Central memory CD4-positive, alpha-beta T cell (primary cell): ENCODE data around the gene ADCY9.
"Not testable (repeated sequence)": the region's sequence is repeated elsewhere in the genome, so short reads cannot be mapped to it uniquely, and the experiment has no call there.

Experiments used
- DNase-seq: peaks from one replicate; pipeline ENCODE4 v3.0.0; 2022

ADCY9 gene

GRCh38 chr16:4067262-4068001, 48.8 kb downstream of the ADCY9 start:
- no peak for DNase-seq

GRCh38 chr16:4064950-4065352, 51.3 kb downstream of the ADCY9 start:
- DNase-seq, result peak; percentile 40

DNA sequence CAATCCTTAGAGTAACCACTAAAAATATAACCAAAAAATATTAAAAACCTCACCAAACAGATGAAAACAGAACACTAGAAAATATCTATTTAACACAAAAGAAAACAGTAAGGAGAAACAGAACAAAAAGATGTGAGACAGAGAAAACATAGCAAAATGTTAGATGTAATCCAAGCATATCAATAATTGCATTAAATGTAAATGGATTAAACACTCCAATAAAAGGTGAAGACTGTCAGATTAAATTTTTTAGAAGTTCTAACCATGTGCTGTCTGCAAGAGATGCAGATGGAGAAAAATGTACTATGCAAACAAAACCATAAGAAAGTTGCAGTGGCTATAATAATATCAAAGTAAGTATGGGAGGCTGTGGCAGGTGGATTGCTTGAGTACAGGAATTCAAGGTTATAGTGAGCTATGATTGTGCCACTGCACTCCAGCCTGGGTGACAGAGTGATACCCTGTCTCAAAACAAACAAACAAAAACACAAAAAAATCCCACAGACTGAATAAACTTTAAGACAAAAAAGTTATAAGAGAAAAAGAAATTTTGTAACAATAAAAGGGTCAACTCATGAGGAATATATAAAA, 53.9 kb downstream of the ADCY9 start:
- DNase-seq, result no peak

DNA sequence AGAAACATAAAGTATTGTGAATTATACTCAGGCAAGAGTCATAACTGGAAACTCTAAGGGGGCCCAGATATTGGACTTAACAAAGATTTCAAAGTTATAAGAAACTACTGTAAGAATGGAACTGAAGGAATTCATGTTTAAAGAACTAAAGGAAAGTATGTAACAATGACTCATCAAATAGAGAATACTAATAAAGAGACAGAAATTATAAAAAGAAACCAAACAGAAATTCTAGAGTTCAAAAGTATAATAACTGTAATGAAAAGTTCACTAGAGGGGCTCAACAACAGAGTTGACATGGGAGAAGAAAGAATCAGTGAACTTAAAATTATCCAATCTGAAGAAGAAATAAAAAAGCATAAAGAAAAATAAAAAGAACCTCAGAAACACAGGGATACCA, 55.4 kb downstream of the ADCY9 start:
- DNase-seq, result no peak

DNA sequence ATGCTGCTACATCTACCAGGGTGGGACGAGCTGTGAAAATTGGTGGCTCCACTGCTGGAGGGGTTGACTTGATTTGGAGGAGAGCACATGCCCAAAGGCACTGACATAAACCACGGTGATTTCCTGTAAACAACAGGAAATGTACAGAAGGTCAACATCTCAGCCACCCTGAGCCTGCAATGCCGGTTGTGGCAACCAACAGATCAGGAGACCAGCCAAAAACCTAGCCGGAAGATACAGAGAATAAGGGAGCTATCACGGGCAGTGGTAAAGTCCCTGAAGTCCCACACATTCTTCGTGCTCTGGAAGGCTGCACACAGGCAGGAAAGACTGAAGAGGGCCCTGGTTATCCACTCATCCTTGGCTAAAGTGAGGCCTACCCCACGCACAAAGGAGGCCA, 56.2 kb downstream of the ADCY9 start:
- no peak for DNase-seq

DNA sequence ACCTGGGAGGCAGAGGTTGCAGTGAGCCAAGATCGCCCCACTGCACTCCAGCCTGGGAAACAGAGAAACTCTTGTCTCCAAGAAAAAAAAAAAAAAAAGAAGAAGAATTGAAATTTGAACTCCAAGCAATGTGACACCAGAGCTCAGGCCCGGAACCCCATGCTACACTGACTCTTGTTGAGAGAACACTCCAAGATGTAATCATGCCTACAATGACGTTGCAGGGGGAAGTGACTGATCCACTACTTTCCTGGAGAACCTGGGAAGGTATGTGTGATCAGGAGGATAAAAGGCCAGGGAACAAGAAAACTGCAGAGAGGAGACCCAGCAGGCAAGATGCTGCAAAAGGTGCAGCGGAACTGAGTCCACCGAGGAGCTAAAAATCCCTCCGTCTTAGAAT, 57.9 kb downstream of the ADCY9 start:
- no peak for DNase-seq

- DNase-seq, result no peak
Measured at GRCh38 chr16:4057439-4057877, 58.8 kb downstream of the ADCY9 start.

DNA sequence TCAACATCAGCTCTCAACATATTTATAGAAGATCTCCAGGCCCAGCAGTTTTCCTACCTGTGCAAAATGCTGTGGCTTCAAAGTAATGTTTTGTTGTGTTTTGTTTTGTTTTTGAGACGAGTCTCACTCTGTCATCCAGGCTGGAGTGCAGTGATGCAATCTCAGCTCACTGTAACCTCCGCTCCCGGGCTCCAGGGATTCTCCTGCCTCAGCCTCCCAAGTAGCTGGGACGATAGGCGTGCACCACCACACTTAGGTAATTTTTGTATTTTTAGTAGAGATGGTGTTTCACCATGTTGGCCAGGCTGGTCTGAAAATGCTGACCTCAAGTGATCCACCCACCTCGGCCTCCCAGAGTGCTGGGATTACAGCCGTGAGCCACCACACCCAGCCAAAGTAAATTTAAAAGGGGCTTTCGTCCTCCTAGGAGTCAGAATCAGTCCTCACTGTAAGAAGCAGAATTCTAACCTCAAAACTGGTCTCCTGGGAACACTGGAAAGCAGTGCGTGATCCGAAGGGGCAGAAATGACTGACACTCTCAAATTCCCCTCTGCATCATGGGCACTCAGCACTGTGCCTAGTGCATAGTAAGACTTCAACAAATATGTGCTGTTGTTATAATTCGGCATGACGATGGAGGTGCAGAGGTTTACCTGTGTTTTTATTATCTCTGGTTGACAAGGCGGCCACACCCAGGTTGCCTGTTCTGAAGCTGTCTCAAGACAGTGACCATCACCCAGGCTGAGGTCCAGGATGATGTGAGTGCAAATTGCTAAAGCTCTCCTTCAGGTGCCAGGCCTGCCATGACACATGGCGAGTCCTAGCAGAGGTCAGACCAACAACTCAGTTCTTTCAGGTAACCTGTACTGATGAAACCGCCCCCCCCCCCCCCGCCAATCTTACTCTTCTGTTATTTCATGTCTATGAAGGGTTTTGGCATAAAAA, 59.8 kb downstream of the ADCY9 start:
- DNase-seq, result no peak

GRCh38 chr16:4055748-4056147, 60.5 kb downstream of the ADCY9 start:
- no peak for DNase-seq

DNA sequence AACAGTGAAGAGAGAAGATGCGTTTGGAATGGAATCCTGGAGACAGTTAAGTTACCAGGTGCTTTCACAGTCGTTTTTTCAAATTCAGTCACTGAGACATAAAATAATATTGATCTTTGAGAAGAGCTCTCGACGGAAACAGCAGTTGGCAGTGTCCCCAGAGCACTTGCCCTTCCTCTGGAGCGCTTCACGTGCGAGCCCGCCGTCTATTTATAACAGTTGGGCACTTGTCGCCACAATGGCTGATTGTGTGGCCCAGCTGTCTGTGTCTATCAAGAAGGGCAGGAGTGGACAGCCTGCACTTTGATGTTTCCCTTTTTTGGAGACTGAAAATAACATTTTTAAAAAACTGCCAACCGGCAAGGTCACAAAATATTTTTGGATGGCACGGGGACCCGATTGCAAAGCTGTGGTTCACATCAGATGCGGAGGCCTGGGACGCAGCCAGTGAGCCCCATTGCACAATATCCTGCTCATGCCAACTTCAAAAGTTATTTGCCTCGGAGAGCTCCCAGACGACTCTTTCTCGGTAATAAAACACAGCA, 62.9 kb downstream of the ADCY9 start:
- DNase-seq, result no peak

GRCh38 chr16:4052801-4053293, 63.4 kb downstream of the ADCY9 start:
- no peak for DNase-seq

GRCh38 chr16:4052096-4052495, 64.1 kb downstream of the ADCY9 start:
- DNase-seq, result no peak

- DNase-seq, result no peak
Measured at GRCh38 chr16:4051591-4051990, 64.7 kb downstream of the ADCY9 start.

DNA sequence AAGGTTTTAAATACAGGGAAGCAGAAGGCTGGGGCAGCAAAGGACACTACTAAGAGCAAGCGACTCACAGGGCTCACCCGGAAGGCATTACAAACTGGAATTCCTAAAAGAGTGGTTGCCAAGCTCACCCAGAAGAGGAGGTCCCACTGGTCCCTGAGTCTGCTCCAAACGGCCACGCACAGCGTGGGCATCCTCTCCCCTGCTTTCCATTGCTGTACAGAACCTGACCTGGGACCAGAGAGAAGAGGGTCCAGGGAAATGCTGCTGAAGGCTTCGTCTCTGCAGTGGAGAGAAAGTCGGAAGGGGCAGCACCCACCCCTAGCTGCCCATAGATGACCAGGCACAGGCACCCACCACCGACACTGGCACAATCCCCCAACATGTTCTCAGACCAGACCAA, 67.2 kb downstream of the ADCY9 start:
- no peak for DNase-seq

DNA sequence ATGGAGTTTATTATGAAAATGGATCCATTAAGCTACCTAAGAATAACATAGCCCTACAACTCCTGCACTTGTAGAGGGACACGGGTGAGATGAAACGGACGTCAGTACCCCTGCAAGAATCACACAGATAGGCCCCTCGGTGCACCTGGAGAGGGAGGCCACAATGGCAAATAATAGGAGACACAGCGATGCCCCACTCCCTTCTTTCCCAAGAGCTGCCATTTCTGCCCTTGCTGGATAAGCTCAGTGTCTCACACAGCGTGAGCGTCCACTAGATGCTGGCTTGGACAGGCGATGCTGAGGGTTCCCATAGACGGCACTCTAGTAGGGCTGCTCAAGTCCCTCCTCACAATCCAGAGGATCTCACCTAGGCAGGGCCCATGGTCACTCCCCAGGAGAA, 67.8 kb downstream of the ADCY9 start:
- DNase-seq, result no peak

DNA sequence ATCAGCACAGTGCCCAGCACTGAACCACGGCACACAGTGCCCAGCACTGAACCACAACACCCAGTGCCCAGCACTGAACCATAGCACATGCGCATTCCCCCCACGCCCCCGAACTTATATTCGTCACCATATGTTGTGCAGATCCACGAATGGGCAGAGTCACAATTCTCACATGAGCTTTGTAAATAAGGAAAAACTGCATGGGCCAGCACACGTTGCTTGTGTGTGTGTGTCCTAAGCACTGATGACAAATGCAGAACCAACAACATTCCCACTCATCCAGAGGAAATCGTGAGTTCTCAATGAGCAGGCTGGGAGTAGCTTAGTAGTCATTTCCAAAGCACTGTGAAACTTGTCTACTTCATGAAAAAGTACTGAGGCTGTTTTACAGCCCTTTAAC, 70.0 kb downstream of the ADCY9 start:
- no peak for DNase-seq

DNA sequence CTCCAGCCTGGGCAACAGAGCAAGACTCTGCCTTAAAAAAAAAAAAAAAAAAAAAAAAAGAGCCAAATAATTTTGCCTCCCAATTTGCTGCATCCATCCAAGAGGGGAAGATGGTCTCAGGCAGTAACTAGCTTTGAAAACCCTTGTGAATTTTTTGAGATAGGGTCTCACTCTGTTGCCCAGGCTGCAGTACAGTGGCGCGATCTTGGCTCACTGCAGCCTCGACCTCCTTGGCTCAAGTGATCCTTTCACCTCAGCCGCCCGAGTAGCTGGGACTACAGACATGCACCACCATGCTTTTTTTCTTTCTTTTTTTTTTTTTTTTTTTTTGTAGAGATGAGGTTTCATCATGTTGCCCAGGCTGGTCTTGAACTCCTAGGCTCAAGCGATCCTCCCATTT, 70.7 kb downstream of the ADCY9 start:
- DNase-seq, result not testable (repeated sequence)

- no peak for DNase-seq
Measured at GRCh38 chr16:4042581-4042980, 73.7 kb downstream of the ADCY9 start.

GRCh38 chr16:4038448-4038847, 77.8 kb downstream of the ADCY9 start:
- no peak for DNase-seq

- not testable (repeated sequence) for DNase-seq
Measured at GRCh38 chr16:4036952-4037351, 79.3 kb downstream of the ADCY9 start.

GRCh38 chr16:4034963-4035362, 81.3 kb downstream of the ADCY9 start:
- no peak for DNase-seq

DNA sequence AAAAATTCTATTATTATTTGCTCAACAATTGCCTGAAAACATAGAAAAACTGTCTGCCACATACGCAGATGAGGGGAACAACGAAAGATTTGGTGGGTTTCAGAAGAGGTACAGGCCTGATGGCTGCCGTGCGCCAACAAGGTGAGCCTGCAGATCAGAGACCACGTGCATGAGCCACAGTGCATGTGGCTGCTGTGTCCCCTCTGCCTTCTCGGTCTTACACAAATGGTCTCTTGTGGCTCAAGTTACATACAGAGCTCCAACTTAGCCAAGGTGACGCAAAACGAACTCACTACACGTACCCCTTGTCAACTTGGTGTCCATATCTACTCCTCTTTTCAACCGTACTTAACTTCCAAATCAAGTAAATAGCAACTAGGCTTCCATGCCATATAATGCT, 82.3 kb downstream of the ADCY9 start:
- DNase-seq, result no peak

GRCh38 chr16:4032768-4033167, 83.5 kb downstream of the ADCY9 start:
- no peak for DNase-seq
